Panc1 (cell line): ENCODE measurements around the gene SLC6A13. TPM values are rescaled to one million over a fixed set of nuclear protein-coding genes. Genes with fewer than 3 reads are reported as not detected.

Source experiments
- ATAC-seq: fragments of 200-7000 bp; cut with Tn5 transposase; 2 replicates; pipeline ENCODE4 v1.9.1; 2020; ENCODE audit warnings: mild to moderate bottlenecking, moderate library complexity
- BruUV-seq: library from RNA; stranded (reverse); fragments of 400-500 nt; replicated peaks from 2 replicates; lab custom pipeline; 2021; lab: Mats Ljungman, UMichigan
- CTCF ChIA-PET: fragments of 300-600 bp; sonication (Branson Sonifier 250); formaldehyde crosslinking; loops from one replicate; lab custom pipeline; 2022; ENCODE audit warnings: antibody characterized with exemption; lab: Charles Lee
- POLR2A ChIA-PET: fragments of 300-600 bp; sonication (Branson Sonifier 250); formaldehyde crosslinking; loops from one replicate; lab custom pipeline; 2022; ENCODE audit warnings: antibody characterized with exemption; lab: Charles Lee
- DNase-seq: peaks from one replicate; pipeline ENCODE4 v3.0.0-alpha.2; 2010; ENCODE audit warnings: low read depth, low spot score
- H3K27ac ChIP-seq: 2 replicates; pipeline ENCODE4 v1.5.1; 2011; ENCODE audit warnings: mild to moderate bottlenecking, low read length, inconsistent platforms
- H3K27me3 ChIP-seq: fragments of 200-500 bp; sonication (Bioruptor generic); 2 replicates; pipeline ENCODE4 v1.6.0; 2014; ENCODE audit warnings: low read length, inconsistent platforms; ENCODE audit not compliant: control insufficient read depth, insufficient read depth
- H3K36me3 ChIP-seq: fragments of 200-500 bp; sonication (Bioruptor generic); 2 replicates; pipeline ENCODE4 v1.5.1; 2014; ENCODE audit warnings: inconsistent platforms, mild to moderate bottlenecking, low read length, moderate library complexity; ENCODE audit not compliant: control insufficient read depth, insufficient read depth
- H3K4me1 ChIP-seq: 2 replicates; pipeline ENCODE4 v1.5.1; 2011; ENCODE audit warnings: inconsistent platforms, mild to moderate bottlenecking, low read length, moderate library complexity; ENCODE audit not compliant: control insufficient read depth, insufficient read depth
- H3K4me3 ChIP-seq, 2 experiments: 2 replicates each; pipeline ENCODE4 v1.5.1; 2011 to 2012; ENCODE audit warnings: low read depth in 2 of 2, low read length in 2 of 2, mild to moderate bottlenecking in 2 of 2, inconsistent platforms in 1 of 2, moderate library complexity in 1 of 2
- H3K9me3 ChIP-seq: fragments of 200-500 bp; sonication (Bioruptor generic); 2 replicates; pipeline ENCODE4 v1.5.1; 2014; ENCODE audit warnings: low read depth, mild to moderate bottlenecking, inconsistent platforms, low read length, moderate library complexity; ENCODE audit not compliant: control insufficient read depth, insufficient read depth
- POLR2AphosphoS5 ChIP-seq: IDR thresholded peaks from 2 replicates; pipeline ENCODE4 v1.6.1; 2012; ENCODE audit warnings: mild to moderate bottlenecking, low read depth, low read length, moderate library complexity
- SIN3A ChIP-seq: IDR thresholded peaks from 2 replicates; pipeline ENCODE4 v1.6.1; 2012; ENCODE audit warnings: low read depth, mild to moderate bottlenecking, low read length, moderate library complexity, borderline replicate concordance; ENCODE audit not compliant: insufficient read depth
- TCF7L2 ChIP-seq: IDR thresholded peaks from 2 replicates; pipeline ENCODE4 v1.6.1; 2011; ENCODE audit warnings: mild to moderate bottlenecking, low read depth, low read length, inconsistent platforms
- in situ Hi-C: cut with HindIII; loops from 2 replicates; pipeline ENCODE4 v1.10.0; 2016; ENCODE audit warnings: low sequenced_read_pairs, low pct_unique_long_range_greater_than_20kb
- intact Hi-C: fragments of 100-400 bp; cut with micrococcal nuclease; formaldehyde crosslinking; loops from one replicate; pipeline ENCODE4 v1.10.0; 2022; ENCODE audit not compliant: unreplicated experiment
- total RNA-seq: library from RNA; stranded (reverse); gene quantifications from one replicate; pipeline ENCODE4 v1.2.1, GENCODE V29; 2021; ENCODE audit not compliant: unreplicated experiment
- TF ChIP-seq, protein P1 (sequence below): fragments of 450-650 bp; IDR thresholded peaks from 2 replicates; pipeline ENCODE4 v1.5.1; 2017; ENCODE audit warnings: mild to moderate bottlenecking
- TF ChIP-seq, protein P2 (sequence below), 2 experiments: IDR thresholded peaks; 2 replicates each; pipeline ENCODE4 v1.6.1; 2011 to 2012; ENCODE audit warnings: low read depth in 2 of 2, control low read depth in 1 of 2, low read length in 1 of 2, mild to moderate bottlenecking in 1 of 2, moderate library complexity in 1 of 2; ENCODE audit not compliant: insufficient read depth in 1 of 2

The SLC6A13 gene
- total RNA-seq, 1 experiment from 2014 or later, result 0.57 TPM

DNA sequence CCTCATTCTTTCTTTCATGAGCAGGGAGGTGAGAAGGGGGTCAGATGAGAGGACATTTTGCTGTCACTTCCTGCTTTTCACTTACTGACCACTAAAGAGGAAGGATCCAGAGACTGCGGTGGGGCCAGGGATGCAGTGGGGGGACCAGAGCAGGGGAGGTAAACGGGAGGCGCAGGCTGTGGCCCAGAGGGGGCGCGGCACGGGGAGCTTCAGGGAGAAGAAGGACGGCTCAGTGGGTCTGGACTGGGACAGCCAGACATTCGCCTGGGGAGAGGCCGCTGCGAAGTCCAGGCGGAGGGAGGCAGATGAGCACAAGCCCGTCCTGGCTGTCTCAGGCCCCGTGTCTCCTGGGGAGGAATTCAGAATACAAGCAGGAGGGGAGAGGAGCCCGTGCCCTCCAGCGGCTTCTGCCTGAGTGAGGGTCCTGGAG is 89.9 kb downstream of the SLC6A13 start:
- in situ Hi-C loops, result no loop called here
- H3K27ac ChIP-seq, result no peak overlapping the region
- no peak for ATAC-seq
- no peaks in the 10 kb centered on the region for H3K36me3 ChIP-seq
- POLR2A ChIA-PET, result no interaction called here
- no peak overlapping the region for H3K4me3 ChIP-seq
- DNase-seq, result no peak
- TF ChIP-seq POLR2AphosphoS5, result no peak
- TF ChIP-seq, protein P1, sequence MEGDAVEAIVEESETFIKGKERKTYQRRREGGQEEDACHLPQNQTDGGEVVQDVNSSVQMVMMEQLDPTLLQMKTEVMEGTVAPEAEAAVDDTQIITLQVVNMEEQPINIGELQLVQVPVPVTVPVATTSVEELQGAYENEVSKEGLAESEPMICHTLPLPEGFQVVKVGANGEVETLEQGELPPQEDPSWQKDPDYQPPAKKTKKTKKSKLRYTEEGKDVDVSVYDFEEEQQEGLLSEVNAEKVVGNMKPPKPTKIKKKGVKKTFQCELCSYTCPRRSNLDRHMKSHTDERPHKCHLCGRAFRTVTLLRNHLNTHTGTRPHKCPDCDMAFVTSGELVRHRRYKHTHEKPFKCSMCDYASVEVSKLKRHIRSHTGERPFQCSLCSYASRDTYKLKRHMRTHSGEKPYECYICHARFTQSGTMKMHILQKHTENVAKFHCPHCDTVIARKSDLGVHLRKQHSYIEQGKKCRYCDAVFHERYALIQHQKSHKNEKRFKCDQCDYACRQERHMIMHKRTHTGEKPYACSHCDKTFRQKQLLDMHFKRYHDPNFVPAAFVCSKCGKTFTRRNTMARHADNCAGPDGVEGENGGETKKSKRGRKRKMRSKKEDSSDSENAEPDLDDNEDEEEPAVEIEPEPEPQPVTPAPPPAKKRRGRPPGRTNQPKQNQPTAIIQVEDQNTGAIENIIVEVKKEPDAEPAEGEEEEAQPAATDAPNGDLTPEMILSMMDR, result no peak
- TF ChIP-seq SIN3A, result no peak
- TF ChIP-seq TCF7L2, result no peak
- TF ChIP-seq, protein P2, sequence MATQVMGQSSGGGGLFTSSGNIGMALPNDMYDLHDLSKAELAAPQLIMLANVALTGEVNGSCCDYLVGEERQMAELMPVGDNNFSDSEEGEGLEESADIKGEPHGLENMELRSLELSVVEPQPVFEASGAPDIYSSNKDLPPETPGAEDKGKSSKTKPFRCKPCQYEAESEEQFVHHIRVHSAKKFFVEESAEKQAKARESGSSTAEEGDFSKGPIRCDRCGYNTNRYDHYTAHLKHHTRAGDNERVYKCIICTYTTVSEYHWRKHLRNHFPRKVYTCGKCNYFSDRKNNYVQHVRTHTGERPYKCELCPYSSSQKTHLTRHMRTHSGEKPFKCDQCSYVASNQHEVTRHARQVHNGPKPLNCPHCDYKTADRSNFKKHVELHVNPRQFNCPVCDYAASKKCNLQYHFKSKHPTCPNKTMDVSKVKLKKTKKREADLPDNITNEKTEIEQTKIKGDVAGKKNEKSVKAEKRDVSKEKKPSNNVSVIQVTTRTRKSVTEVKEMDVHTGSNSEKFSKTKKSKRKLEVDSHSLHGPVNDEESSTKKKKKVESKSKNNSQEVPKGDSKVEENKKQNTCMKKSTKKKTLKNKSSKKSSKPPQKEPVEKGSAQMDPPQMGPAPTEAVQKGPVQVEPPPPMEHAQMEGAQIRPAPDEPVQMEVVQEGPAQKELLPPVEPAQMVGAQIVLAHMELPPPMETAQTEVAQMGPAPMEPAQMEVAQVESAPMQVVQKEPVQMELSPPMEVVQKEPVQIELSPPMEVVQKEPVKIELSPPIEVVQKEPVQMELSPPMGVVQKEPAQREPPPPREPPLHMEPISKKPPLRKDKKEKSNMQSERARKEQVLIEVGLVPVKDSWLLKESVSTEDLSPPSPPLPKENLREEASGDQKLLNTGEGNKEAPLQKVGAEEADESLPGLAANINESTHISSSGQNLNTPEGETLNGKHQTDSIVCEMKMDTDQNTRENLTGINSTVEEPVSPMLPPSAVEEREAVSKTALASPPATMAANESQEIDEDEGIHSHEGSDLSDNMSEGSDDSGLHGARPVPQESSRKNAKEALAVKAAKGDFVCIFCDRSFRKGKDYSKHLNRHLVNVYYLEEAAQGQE (IDR thresholded peaks at IDR 0.05; ENCODE audit: insufficient read depth in 1 of 2, low read depth in 2 of 2, low read length in 1 of 2), result no peak
- CTCF ChIA-PET, result no interaction called here
- H3K9me3 ChIP-seq, result no peaks in the 10 kb centered on the region
- H3K4me1 ChIP-seq, result peaks cover 3% of the 10 kb centered on the region; the same call in 1 of the 2 replicates
- no peaks in the 10 kb centered on the region for H3K27me3 ChIP-seq
- no TSS peak for BruUV-seq
- intact Hi-C loops, result no loop called here

DNA sequence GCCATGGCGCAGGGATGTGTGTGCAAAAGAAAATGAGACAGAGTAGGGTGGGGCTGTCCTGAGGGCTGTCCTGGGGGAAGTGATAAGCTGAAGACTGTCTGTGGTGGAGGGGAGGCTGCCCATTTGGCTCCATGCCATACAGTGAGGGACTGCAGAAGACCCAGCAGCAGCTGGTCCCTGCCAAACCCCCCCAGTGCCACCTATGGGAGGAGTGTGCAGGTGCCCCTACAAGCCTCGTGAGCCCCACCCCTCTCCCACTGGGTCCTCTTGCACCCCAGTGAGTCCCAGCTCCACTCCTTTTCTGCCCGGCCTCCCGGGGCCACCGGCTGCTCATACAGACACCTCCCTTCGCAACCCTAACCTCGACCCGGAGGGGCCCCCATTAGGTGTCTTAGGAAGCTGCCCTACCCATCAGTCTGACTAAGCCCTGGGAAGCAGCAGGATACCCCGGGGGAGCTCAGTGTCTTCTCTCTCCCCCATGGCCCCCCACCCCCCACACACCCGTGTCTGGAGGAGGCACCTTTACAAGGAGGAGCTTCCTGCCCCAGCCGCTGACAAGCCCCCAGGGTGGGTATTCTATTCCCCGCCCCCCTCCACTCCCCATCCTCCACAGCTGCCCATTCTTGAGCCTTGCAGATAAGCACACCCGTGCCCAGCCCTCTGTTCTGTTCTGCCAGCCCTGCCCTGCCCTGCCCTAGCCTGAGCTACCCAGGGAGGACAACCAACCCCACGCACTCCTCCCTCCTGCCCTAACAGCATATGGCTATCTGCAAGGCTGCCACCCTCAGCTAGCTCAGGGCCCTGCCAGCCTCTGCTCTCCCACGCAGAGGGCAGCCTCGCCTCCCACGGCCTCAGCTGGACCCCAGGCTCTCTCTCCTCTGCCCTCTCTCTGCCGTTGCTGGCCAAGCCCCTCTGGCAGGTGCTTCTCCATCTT is 90.6 kb downstream of the SLC6A13 start:
- in situ Hi-C loops, result no loop called here
- H3K4me1 ChIP-seq, result peaks cover 3% of the 10 kb centered on the region; the same call in 1 of the 2 replicates
- H3K9me3 ChIP-seq, result no peaks in the 10 kb centered on the region
- TF ChIP-seq, protein P1, result no peak
- TF ChIP-seq POLR2AphosphoS5 (no peak), SIN3A (no peak)
- TF ChIP-seq, protein P2 (IDR thresholded peaks at IDR 0.05; ENCODE audit: insufficient read depth in 1 of 2, low read depth in 2 of 2, low read length in 1 of 2), result no peak
- no peak for ATAC-seq
- H3K27me3 ChIP-seq, result no peaks in the 10 kb centered on the region
- H3K4me3 ChIP-seq, result no peak overlapping the region
- H3K27ac ChIP-seq, result no peak overlapping the region
- H3K36me3 ChIP-seq, result no peaks in the 10 kb centered on the region
- ChIA-PET POLR2A (no interaction called here), CTCF (no interaction called here)
- no TSS peak for BruUV-seq
- no peak for DNase-seq
- intact Hi-C loops, result no loop called here
